A204.1 (cell line): ENCODE data around the gene ZFC3H1.
"Not testable (repeated sequence)": the region's sequence is repeated elsewhere in the genome, so short reads cannot be mapped to it uniquely, and the experiment has no call there.

Experiments
- FAIRE-seq: peaks from 2 replicates; lab custom pipeline; 2012; peaks lifted over from hg19 to GRCh38; lab: Jason Lieb, UNC

ZFC3H1 gene

DNA sequence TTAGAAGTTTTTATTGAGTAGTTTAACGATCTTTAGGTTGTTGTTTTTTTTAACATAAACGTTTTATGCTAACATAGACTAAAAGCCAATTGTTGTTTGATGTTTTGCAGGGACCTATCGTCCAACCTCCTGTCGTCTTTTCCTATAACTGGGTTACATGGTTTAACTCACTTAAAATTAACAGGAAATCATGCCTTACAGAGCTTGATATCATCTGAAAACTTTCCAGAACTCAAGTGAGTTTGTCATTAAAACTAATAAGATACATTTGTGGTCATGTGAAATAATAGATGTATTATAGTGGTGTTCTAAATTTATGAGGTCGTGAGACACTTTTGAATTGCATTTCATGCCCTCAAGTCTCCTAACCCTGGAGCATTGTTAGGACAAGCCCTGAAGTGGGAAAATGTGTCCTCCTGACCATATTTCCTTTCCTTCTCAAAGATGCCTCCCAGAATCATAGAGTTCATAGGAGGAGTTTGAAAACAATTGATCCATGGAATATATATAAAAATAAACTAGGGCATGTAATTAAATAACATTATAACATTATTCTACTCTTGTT, 84.9 kb downstream of the ZFC3H1 start:
- no peak for FAIRE-seq

DNA sequence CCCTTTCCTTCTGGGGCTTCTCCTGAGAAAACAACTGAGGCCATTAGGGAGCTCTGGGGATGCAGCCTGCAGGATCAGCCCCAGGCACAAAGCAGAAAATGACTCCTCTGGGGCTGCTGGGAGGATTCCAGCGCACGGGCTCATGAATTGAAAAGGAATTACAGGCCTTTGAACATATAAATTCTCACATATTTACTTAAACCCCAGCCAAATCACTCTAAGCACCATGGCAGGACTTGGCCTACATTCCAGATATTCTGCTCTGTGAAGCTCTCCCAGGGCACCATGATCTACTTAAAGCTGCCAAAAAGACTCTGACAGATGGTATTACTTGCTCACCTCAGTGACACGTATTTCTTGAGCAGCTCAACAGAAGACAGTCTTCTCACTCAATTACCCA, 87.2 kb downstream of the ZFC3H1 start:
- no peak for FAIRE-seq

GRCh38 chr12:71569885-71570284, 93.8 kb downstream of the ZFC3H1 start:
- not testable (repeated sequence) for FAIRE-seq

GRCh38 chr12:71567537-71567936, 96.1 kb downstream of the ZFC3H1 start:
- no peak for FAIRE-seq

GRCh38 chr12:71566655-71567054, 97.0 kb downstream of the ZFC3H1 start:
- no peak for FAIRE-seq

GRCh38 chr12:71565535-71565934, 98.1 kb downstream of the ZFC3H1 start:
- no peak for FAIRE-seq

- no peak for FAIRE-seq
These were observed 100.7 kb downstream of the ZFC3H1 start for GRCh38 chr12:71562676-71563595.
